ENCODE results near the gene LAP3. TPM values are rescaled to one million over a fixed set of nuclear protein-coding genes. Genes with fewer than 3 reads are reported as not detected.

Gene LAP3
- total and polyA plus RNA-seq, 2 donors from 2014 or later: 108 to 123 TPM

DNA sequence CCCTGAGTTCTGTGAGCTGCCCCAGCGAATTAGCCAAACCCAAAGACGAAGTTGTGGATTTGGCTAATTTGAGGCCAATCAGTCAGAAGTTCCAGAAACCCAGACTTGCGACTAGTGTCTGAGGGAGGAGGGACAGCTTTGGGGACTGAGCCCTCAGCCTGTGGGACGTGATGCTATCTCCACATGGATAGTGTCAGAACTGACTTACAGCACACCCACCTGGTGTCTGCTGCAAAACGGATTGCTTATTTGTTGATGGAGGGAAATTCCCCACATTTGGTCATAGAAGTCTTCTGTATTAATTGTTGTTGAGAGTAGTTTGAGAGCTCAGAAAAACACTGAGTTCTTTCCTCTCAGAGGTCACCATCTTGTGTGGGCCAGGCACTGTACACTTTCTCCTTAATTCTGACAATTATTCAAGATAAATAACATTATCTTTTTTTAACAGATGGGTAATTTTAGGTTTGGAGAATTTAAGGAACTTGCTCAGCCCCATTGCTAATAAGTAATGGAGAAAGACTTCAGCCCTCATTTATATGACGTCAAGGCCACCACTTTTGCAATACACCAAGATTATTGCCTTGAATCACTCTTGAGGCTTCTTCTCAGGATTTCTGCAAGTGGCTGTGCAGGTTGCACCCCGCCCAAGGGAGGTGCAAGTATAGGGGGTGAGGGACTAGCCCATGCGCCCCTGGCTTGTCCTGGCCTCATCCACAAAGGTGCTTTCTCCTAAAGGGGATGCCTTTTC, 45.3 kb upstream of the LAP3 start:
- intact Hi-C loops (cut with DNase I): no loop called here
- TF ChIP-seq, protein P1, sequence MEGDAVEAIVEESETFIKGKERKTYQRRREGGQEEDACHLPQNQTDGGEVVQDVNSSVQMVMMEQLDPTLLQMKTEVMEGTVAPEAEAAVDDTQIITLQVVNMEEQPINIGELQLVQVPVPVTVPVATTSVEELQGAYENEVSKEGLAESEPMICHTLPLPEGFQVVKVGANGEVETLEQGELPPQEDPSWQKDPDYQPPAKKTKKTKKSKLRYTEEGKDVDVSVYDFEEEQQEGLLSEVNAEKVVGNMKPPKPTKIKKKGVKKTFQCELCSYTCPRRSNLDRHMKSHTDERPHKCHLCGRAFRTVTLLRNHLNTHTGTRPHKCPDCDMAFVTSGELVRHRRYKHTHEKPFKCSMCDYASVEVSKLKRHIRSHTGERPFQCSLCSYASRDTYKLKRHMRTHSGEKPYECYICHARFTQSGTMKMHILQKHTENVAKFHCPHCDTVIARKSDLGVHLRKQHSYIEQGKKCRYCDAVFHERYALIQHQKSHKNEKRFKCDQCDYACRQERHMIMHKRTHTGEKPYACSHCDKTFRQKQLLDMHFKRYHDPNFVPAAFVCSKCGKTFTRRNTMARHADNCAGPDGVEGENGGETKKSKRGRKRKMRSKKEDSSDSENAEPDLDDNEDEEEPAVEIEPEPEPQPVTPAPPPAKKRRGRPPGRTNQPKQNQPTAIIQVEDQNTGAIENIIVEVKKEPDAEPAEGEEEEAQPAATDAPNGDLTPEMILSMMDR (IDR thresholded peaks at IDR 0.05; ENCODE audit: borderline replicate concordance, extremely low read depth, insufficient read depth): no peak
- FAIRE-seq: no peak

DNA sequence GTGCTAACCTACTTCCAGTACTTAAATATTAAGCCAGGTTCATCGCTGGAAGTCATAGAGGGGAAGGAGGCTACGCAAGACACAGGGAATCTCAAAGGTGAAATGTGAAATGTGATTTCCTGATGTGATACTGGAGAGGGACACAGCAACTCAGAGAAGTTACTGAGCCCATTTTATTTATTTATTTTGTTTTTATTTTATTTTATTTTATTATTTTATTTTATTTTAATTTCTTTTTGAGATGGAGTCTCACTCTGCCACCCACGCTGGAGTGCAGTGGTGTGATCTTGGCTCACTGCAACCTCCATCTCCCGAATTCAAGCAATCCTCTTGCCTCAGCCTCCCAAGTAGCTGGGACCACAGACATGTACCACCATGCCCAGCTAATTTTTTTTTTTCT, 42.3 kb upstream of the LAP3 start:
- Histone ChIP-seq H3K4me1 (ENCODE audit: control insufficient read depth in 2 of 3, insufficient read depth in 2 of 3, low read depth in 1 of 3, low read length in 3 of 3) (no peaks in the 10 kb centered on the region), H3K27me3 (ENCODE audit: control insufficient read depth, insufficient read depth, low read length) (no peaks in the 10 kb centered on the region), H3K9ac (ENCODE audit: low read length in 3 of 3) (no peak overlapping the region), H3K36me3 (ENCODE audit: control insufficient read depth in 2 of 3, insufficient read depth in 3 of 3, low read length in 3 of 3) (no peaks in the 10 kb centered on the region), H3K4me3 (ENCODE audit: low read length in 3 of 3) (no peak overlapping the region), H3K27ac (ENCODE audit: low read depth in 2 of 2, low read length in 2 of 2) (no peak overlapping the region), H3K9me3 (ENCODE audit: control insufficient read depth in 2 of 3, insufficient read depth in 1 of 3, low read length in 3 of 3) (no peaks in the 10 kb centered on the region)
- no peak for DNase-seq
- TF ChIP-seq, protein P1 (IDR thresholded peaks at IDR 0.05; ENCODE audit: borderline replicate concordance, extremely low read depth, insufficient read depth): no peak
- intact Hi-C loops (cut with DNase I): no loop called here
- no peak for FAIRE-seq

More for the DNA sequence above, 45.3 kb upstream of the LAP3 start:
- H3K27ac ChIP-seq (ENCODE audit: low read depth in 2 of 2, low read length in 2 of 2): no peak overlapping the region
- no peaks in the 10 kb centered on the region for H3K9me3 ChIP-seq (ENCODE audit: control insufficient read depth in 2 of 3, insufficient read depth in 1 of 3, low read length in 3 of 3)
- no peaks in the 10 kb centered on the region for H3K4me1 ChIP-seq (ENCODE audit: control insufficient read depth in 2 of 3, insufficient read depth in 2 of 3, low read depth in 1 of 3, low read length in 3 of 3)
- no peak overlapping the region for H3K9ac ChIP-seq (ENCODE audit: low read length in 3 of 3)
- no peak for DNase-seq
- H3K27me3 ChIP-seq (ENCODE audit: control insufficient read depth, insufficient read depth, low read length): no peaks in the 10 kb centered on the region
- no peaks in the 10 kb centered on the region for H3K36me3 ChIP-seq (ENCODE audit: control insufficient read depth in 2 of 3, insufficient read depth in 3 of 3, low read length in 3 of 3)
- no peak overlapping the region for H3K4me3 ChIP-seq (ENCODE audit: low read length in 3 of 3)

DNA sequence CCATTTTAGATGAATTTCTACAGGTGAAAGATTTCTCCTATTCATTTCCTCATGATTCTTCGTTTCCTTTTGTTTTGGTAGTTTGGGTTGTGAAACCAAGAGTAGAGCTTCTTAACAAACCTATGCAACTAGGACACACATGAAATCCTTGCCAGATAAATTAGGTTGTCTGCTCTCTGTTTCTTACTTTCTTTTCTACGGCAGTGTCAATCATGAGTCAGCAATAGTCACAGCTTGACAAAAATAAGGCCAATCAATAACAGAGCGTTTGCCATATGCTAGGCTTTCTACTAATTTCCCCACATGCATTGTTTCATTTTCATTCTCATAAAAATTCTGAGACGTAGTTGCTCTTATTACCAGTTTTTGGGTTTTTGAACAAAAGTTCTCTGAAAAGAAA, 41.8 kb upstream of the LAP3 start:
- Histone ChIP-seq H3K9me3 (ENCODE audit: control insufficient read depth in 2 of 3, insufficient read depth in 1 of 3, low read length in 3 of 3) (no peaks in the 10 kb centered on the region), H3K4me1 (ENCODE audit: control insufficient read depth in 2 of 3, insufficient read depth in 2 of 3, low read depth in 1 of 3, low read length in 3 of 3) (no peaks in the 10 kb centered on the region), H3K27ac (ENCODE audit: low read depth in 2 of 2, low read length in 2 of 2) (no peak overlapping the region), H3K9ac (ENCODE audit: low read length in 3 of 3) (no peak overlapping the region), H3K27me3 (ENCODE audit: control insufficient read depth, insufficient read depth, low read length) (no peaks in the 10 kb centered on the region), H3K36me3 (ENCODE audit: control insufficient read depth in 2 of 3, insufficient read depth in 3 of 3, low read length in 3 of 3) (no peaks in the 10 kb centered on the region), H3K4me3 (ENCODE audit: low read length in 3 of 3) (no peak overlapping the region)
- no peak for FAIRE-seq
- no peak for DNase-seq
- intact Hi-C loops (cut with DNase I): no loop called here
- TF ChIP-seq, protein P1 (IDR thresholded peaks at IDR 0.05; ENCODE audit: borderline replicate concordance, extremely low read depth, insufficient read depth): no peak

Data from kidney (tissue), 14 donors.